ENCODE measurements around the gene DPEP2. TPM values are rescaled to one million over a fixed set of nuclear protein-coding genes. Genes with fewer than 3 reads are reported as not detected.

DPEP2 gene
- total and polyA plus RNA-seq, 2 of the 13 experiments (the other 11 are each of a cell fraction or from before 2014, with no cell fraction given), result 0.18 TPM; not detected in 1

GRCh38 chr16:67965668-67966548, 33.4 kb downstream of the DPEP2 start (continued):
- TF ChIP-seq, protein P1, sequence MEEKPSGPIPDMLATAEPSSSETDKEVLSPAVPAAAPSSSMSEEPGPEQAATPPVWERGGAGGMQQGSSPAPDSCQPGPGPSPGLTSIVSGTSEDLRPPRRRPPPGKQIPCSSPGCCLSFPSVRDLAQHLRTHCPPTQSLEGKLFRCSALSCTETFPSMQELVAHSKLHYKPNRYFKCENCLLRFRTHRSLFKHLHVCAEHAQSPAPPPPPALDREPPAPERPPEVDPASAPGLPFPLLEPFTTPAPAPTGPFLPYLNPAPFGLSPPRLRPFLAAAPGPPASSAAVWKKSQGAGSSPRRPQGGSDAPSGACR (CRISPR knock-in tag; IDR thresholded peaks at IDR 0.05), result peak; percentile 70
- TF ChIP-seq KMT2B (CRISPR knock-in tag; IDR thresholded peaks at IDR 0.05) (no peak), DR1 (CRISPR knock-in tag; IDR thresholded peaks at IDR 0.05) (no peak), HOXA9 (CRISPR knock-in tag; IDR thresholded peaks at IDR 0.05; ENCODE audit: borderline replicate concordance) (no peak), ZSCAN25 (CRISPR knock-in tag; IDR thresholded peaks at IDR 0.05) (no peak), ZNF775 (CRISPR knock-in tag; IDR thresholded peaks at IDR 0.05; ENCODE audit: borderline replicate concordance) (no peak), NCOA1 (CRISPR knock-in tag; IDR thresholded peaks at IDR 0.05) (peak; percentile 70; the same call in 1 of the 2 replicates), TBX3 (IDR thresholded peaks at IDR 0.05; ENCODE audit: borderline replicate concordance) (no peak), CENPT (CRISPR knock-in tag; IDR thresholded peaks at IDR 0.05; ENCODE audit: low read depth) (no peak), ZBTB3 (CRISPR knock-in tag; IDR thresholded peaks at IDR 0.05; ENCODE audit: borderline replicate concordance, low read depth) (no peak), RELA (CRISPR knock-in tag; IDR thresholded peaks at IDR 0.05) (no peak), NRL (CRISPR knock-in tag; IDR thresholded peaks at IDR 0.05; ENCODE audit: borderline replicate concordance) (no peak), ZNF34 (CRISPR knock-in tag; IDR thresholded peaks at IDR 0.05; ENCODE audit: borderline replicate concordance) (peak; percentile 4; the same call in 1 of the 2 replicates), HOXA3 (CRISPR knock-in tag; IDR thresholded peaks at IDR 0.05) (no peak), MTERF4 (CRISPR knock-in tag; IDR thresholded peaks at IDR 0.05) (0 out of 2 replicates have a peak, but pooled peaks have one; percentile 4), ZNF354B (CRISPR knock-in tag; IDR thresholded peaks at IDR 0.05) (no peak), SOX6 (IDR thresholded peaks at IDR 0.05) (no peak), SOX6 (CRISPR knock-in tag; IDR thresholded peaks at IDR 0.05) (no peak), ZNF510 (CRISPR knock-in tag; IDR thresholded peaks at IDR 0.05; ENCODE audit: low read depth) (no peak), NFRKB (IDR thresholded peaks at IDR 0.05) (no peak), SAFB2 (CRISPR knock-in tag; IDR thresholded peaks at IDR 0.05; ENCODE audit: borderline replicate concordance, low read depth) (0 out of 2 replicates have a peak, but pooled peaks have one; percentile 55), ESRRA (CRISPR knock-in tag; IDR thresholded peaks at IDR 0.05; ENCODE audit: low read depth) (peak; percentile 84)
- TF ChIP-seq, protein P2, sequence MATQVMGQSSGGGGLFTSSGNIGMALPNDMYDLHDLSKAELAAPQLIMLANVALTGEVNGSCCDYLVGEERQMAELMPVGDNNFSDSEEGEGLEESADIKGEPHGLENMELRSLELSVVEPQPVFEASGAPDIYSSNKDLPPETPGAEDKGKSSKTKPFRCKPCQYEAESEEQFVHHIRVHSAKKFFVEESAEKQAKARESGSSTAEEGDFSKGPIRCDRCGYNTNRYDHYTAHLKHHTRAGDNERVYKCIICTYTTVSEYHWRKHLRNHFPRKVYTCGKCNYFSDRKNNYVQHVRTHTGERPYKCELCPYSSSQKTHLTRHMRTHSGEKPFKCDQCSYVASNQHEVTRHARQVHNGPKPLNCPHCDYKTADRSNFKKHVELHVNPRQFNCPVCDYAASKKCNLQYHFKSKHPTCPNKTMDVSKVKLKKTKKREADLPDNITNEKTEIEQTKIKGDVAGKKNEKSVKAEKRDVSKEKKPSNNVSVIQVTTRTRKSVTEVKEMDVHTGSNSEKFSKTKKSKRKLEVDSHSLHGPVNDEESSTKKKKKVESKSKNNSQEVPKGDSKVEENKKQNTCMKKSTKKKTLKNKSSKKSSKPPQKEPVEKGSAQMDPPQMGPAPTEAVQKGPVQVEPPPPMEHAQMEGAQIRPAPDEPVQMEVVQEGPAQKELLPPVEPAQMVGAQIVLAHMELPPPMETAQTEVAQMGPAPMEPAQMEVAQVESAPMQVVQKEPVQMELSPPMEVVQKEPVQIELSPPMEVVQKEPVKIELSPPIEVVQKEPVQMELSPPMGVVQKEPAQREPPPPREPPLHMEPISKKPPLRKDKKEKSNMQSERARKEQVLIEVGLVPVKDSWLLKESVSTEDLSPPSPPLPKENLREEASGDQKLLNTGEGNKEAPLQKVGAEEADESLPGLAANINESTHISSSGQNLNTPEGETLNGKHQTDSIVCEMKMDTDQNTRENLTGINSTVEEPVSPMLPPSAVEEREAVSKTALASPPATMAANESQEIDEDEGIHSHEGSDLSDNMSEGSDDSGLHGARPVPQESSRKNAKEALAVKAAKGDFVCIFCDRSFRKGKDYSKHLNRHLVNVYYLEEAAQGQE (IDR thresholded peaks at IDR 0.05; ENCODE audit: borderline replicate concordance in 1 of 2, low read depth in 1 of 2, low read length in 2 of 2), result no peak
- TF ChIP-seq, protein P3, sequence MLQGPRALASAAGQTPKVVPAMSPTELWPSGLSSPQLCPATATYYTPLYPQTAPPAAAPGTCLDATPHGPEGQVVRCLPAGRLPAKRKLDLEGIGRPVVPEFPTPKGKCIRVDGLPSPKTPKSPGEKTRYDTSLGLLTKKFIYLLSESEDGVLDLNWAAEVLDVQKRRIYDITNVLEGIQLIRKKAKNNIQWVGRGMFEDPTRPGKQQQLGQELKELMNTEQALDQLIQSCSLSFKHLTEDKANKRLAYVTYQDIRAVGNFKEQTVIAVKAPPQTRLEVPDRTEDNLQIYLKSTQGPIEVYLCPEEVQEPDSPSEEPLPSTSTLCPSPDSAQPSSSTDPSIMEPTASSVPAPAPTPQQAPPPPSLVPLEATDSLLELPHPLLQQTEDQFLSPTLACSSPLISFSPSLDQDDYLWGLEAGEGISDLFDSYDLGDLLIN (CRISPR knock-in tag; IDR thresholded peaks at IDR 0.05; ENCODE audit: borderline replicate concordance), result no peak

Data from HepG2 (cell line).